ENCODE data around the gene CERS6. TPM values are rescaled to one million over a fixed set of nuclear protein-coding genes. Genes with fewer than 3 reads are reported as not detected.
A peak's percentile ranks its signal among the peaks of the same experiment; 100 is the strongest.

The CERS6 gene
- total and polyA plus RNA-seq, 10 of the 15 experiments (the other 5 are each of a cell fraction or from before 2014, with no cell fraction given) = 1.3 to 20.4 (median 14.1) TPM

DNA sequence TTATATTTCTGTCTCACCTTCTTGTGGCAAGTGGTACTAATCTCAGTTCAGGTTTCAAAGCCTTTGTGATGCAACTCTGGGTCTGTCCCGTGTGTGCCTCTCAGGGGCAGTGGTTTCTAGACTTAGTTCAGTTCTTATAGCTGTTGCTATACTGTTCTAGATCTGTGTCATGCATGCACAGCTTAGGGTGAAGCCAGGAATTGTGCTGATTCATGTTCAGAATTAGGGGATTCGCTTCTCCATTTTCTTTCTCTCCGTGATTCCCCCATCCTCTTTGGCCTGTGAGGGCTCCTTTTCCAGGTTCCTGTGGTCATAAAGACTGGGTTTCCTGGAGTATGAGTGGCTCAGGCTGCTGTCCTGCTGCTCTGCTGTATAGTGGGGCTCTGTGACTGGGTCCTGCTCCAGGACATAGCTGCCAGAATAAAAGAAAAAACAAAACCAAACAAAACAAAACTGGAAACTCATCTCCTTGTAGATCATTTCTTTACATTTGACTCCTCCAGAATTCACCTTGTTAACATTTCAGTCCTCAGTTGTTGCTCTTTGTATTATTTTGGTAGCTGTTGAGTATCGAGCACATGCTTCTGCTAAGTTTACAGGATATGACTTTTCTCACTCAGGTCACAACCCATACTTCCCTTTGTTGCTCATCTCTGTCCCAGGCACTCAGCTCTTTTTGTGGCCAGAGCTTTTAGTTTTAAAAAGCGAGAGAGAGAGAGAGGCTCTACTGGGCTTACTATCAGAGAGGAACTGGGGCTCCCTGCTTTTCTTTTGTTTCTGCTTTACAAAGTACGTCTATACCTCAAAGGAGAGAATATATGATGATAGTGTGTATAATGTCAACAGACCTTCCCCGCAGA, 34.2 kb downstream of the CERS6 start (continued):
- TF ChIP-seq, protein P1, sequence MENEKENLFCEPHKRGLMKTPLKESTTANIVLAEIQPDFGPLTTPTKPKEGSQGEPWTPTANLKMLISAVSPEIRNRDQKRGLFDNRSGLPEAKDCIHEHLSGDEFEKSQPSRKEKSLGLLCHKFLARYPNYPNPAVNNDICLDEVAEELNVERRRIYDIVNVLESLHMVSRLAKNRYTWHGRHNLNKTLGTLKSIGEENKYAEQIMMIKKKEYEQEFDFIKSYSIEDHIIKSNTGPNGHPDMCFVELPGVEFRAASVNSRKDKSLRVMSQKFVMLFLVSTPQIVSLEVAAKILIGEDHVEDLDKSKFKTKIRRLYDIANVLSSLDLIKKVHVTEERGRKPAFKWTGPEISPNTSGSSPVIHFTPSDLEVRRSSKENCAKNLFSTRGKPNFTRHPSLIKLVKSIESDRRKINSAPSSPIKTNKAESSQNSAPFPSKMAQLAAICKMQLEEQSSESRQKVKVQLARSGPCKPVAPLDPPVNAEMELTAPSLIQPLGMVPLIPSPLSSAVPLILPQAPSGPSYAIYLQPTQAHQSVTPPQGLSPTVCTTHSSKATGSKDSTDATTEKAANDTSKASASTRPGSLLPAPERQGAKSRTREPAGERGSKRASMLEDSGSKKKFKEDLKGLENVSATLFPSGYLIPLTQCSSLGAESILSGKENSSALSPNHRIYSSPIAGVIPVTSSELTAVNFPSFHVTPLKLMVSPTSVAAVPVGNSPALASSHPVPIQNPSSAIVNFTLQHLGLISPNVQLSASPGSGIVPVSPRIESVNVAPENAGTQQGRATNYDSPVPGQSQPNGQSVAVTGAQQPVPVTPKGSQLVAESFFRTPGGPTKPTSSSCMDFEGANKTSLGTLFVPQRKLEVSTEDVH (IDR thresholded peaks at IDR 0.05; ENCODE audit: low read depth, partially characterized antibody) = no peak
- TF ChIP-seq, protein P2, sequence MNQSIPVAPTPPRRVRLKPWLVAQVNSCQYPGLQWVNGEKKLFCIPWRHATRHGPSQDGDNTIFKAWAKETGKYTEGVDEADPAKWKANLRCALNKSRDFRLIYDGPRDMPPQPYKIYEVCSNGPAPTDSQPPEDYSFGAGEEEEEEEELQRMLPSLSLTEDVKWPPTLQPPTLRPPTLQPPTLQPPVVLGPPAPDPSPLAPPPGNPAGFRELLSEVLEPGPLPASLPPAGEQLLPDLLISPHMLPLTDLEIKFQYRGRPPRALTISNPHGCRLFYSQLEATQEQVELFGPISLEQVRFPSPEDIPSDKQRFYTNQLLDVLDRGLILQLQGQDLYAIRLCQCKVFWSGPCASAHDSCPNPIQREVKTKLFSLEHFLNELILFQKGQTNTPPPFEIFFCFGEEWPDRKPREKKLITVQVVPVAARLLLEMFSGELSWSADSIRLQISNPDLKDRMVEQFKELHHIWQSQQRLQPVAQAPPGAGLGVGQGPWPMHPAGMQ (IDR thresholded peaks at IDR 0.05; ENCODE audit: borderline replicate concordance) = no peak
- TF ChIP-seq, protein P3, sequence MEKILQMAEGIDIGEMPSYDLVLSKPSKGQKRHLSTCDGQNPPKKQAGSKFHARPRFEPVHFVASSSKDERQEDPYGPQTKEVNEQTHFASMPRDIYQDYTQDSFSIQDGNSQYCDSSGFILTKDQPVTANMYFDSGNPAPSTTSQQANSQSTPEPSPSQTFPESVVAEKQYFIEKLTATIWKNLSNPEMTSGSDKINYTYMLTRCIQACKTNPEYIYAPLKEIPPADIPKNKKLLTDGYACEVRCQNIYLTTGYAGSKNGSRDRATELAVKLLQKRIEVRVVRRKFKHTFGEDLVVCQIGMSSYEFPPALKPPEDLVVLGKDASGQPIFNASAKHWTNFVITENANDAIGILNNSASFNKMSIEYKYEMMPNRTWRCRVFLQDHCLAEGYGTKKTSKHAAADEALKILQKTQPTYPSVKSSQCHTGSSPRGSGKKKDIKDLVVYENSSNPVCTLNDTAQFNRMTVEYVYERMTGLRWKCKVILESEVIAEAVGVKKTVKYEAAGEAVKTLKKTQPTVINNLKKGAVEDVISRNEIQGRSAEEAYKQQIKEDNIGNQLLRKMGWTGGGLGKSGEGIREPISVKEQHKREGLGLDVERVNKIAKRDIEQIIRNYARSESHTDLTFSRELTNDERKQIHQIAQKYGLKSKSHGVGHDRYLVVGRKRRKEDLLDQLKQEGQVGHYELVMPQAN (conservative IDR thresholded peaks at IDR 0.05) = no peak
- TF ChIP-seq CHD2 (IDR thresholded peaks at IDR 0.05; ENCODE audit: borderline replicate concordance, low read depth, low read length) (0 out of 2 replicates have a peak, but pooled peaks have one; percentile 37), NBN (IDR thresholded peaks at IDR 0.05) (no peak), MTA2 (IDR thresholded peaks at IDR 0.05; ENCODE audit: low read depth) (peak; percentile 72), HDAC2 (IDR thresholded peaks at IDR 0.05) (no peak), JUND (IDR thresholded peaks at IDR 0.05; ENCODE audit: low read depth, low read length) (peak; percentile 18; the same call in 1 of the 2 replicates), SMC3 (IDR thresholded peaks at IDR 0.05; ENCODE audit: borderline replicate concordance, low read length) (peak; percentile 28; the same call in 1 of the 2 replicates), FOXM1 (IDR thresholded peaks at IDR 0.05; ENCODE audit: low read depth, low read length) (peak; percentile 78), SPI1 (IDR thresholded peaks at IDR 0.05; ENCODE audit: borderline replicate concordance, insufficient read depth, low read depth, low read length) (peak; percentile 78), NFYB (IDR thresholded peaks at IDR 0.05; ENCODE audit: insufficient read depth, low read depth, low read length) (no peak), CREM (IDR thresholded peaks at IDR 0.05; ENCODE audit: low read depth) (peak; percentile 83), MEF2A (IDR thresholded peaks at IDR 0.05; ENCODE audit: insufficient read depth, low read depth, low read length) (peak; percentile 86), POU2F2 (IDR thresholded peaks at IDR 0.05; ENCODE audit: borderline replicate concordance, low read depth, low read length) (peak; percentile 87; the same call in 2 of the 3 replicates), BACH1 (IDR thresholded peaks at IDR 0.05; ENCODE audit: borderline replicate concordance) (peak; percentile 99), GATAD2B (conservative IDR thresholded peaks at IDR 0.05; ENCODE audit: low read depth) (0 out of 2 replicates have a peak, but pooled peaks have one; percentile 15), TAF1 (IDR thresholded peaks at IDR 0.05; ENCODE audit: borderline replicate concordance, low read depth, low read length) (peak; percentile 64; the same call in 1 of the 2 replicates), EP300 (IDR thresholded peaks at IDR 0.05; ENCODE audit: borderline replicate concordance in 1 of 2, control insufficient read depth in 1 of 2, low read depth in 2 of 2, low read length in 2 of 2) (peak; percentile 85 to 87; a peak in 3 of 4 replicates), TBL1XR1 (IDR thresholded peaks at IDR 0.05; ENCODE audit: low read depth, low read length) (peak; percentile 75), ETV6 (conservative IDR thresholded peaks at IDR 0.05 in 1 of 2, IDR thresholded peaks at IDR 0.05 in 1 of 2; ENCODE audit: borderline replicate concordance in 1 of 2, low read depth in 1 of 2) (peak in 1 of 2 experiments; percentile 70; a peak in 2 of 4 replicates)

Measured in GM12878 (cell line).